Measurements from ENCODE around the gene ATP5F1B. TPM values are rescaled to one million over a fixed set of nuclear protein-coding genes. Genes with fewer than 3 reads are reported as not detected.
"Not testable (repeated sequence)": the region's sequence is repeated elsewhere in the genome, so short reads cannot be mapped to it uniquely, and the experiment has no call there.

Gene ATP5F1B
- total RNA-seq: 402 and 579 TPM in 2 replicates

DNA sequence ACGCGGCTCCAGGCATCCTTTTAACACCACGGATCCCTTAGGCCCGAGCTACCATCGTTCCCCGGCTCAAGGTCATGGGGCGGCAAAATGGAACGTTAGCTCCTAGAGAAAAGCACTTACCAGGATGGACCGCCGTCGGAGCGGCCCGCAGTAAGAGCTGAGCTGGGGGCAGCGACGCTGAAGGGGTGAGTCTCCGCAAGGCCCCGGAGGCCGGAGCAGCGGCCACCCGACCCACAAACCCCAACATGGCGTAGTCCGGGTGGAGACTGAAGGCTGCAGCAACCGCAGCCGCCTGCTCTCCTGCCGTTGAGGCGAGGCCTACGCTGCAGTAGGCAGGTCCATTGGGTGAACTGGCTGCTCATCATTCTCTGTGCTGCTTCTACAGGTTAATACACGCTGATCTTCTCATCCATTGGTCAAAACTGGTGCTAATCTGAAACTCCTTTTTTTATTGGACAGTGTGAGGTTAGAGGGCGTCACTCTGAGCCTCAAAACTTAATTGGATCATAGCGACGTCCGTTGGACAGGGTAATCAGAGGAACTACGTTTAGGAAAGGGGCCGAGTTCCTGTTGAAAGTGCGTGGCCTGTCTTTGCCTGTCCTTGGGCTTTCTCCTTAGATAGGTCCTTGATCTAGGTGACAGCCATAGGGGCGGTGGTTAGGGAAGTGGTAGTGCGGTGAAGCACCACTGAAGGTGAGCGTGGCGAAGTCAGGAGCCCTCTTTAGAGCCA is at the start of gene ATP5F1B:
ATP5F1B (minus strand) TSS at position 268 of the 730 bp plus-strand sequence; CDS start at position 247, 21 bp downstream.
- peak; percentile 100 for DNase-seq

DNA sequence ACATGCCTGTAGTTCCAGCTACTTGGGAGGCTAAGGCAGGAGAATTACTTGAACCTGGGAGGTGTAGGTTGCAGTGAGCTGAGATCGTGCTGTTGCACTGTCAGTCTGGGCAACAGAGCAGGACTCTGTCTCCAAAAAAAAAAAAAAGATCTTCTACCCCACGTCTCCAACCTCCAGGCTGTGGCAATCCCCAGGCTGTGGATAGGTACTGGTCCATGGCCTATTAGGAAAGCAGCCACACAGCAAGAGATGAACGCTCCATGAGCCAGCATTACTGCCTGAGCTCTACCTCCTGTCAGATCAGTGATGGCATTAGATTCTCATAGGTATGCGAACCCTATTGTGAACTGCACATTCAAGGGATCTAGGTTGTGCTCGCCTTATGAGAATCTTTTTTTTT is 48.4 kb upstream of the ATP5F1B start:
- no peak for DNase-seq

DNA sequence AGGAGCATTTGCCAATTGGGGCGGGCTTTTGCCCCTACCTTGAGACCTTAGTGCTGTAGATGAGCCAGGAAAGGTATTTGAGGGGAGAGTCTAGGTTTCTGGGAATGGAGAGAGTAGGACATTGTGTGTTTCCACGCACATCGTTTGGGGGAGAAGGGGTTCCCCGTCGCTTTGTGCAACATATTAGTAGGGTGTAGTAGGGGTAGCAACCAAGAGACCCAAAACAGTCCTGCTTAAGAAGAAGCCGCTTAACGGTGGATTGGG is 43.0 kb upstream of the ATP5F1B start:
- no peak for DNase-seq

DNA sequence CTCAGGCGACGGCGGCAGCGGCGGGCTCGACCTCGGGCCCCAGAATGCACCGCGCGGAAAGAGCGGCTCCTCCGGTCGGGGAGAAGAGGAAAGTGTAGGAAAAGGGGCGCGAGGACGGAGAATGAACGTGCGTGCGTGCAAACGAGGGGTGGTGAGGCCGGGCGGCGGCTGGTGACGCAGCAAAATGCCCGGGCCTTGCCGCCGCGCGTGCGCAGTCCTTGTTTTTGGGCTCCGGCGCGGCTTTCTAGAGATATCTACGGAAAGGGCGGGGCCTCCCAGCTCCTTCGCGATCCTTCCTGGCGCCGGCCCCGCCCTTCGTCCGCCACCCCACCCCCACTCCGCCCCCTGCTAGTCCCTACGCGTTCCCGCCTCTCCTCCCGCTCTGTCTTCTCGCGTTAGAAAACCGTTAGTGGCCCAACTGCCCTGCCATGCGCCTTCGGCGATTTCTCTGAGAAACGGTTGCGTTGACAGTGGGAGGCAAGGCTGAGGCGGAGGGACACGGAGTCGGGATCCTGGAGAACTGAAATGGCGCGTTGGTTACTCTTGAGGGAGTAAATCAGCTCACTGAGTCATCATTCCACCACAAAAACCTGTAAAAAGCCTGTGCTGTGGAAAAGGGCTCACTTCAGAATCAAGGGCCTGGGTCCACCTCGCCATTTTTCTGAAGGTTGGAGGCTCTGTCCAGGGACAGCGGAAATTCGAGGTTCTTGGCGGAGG is 42.5 kb upstream of the ATP5F1B start, which contains the start of gene PTGES3:
PTGES3 (minus strand) TSS at position 156 of the 717 bp plus-strand sequence. CDS start 285 bp downstream, outside the sequence.
- peak; percentile 98 for DNase-seq

DNA sequence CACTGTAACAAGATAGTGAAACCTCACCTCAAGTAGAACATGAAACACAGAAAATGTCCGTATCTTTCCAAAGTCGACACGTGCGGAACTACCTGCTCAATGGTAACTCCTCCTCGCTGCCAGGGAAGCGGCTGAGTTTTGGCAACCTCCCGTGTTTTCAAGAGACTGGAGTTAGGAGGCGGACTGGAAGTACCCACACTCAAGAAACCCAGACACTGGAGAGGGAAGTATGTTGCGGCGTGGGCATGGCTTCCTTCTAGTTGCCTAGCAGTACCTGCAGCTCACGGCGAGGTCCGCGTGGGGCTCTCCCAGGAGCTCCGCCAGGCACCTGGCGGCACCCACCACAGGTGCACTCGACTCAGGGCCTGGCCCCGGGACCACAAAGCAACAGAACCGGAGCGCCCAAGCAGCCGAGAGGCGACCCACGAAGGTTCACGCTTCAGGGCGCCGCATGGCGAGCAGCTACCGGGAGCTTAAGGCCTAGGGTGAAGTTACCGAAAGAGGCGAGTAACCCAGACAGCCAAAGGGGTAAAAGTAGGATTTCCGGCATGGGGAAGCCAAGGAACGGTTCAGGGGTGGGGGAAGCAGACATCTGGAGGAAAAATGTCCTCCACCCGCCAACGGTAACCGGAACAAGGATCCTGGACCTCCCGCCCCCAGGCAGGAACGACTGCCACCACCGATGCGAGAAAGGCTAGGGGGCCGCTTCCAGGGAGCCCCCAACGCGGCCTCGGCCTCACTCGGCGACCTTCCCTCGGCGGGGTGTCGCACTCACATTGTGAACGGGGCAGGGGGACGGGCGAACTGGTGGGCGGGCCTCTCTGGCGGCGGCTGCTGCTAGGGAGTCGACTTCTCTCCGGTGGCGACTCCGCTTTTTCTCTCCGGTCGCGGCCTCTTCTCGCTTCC is 41.7 kb upstream of the ATP5F1B start:
- DNase-seq: peak; percentile 58

DNA sequence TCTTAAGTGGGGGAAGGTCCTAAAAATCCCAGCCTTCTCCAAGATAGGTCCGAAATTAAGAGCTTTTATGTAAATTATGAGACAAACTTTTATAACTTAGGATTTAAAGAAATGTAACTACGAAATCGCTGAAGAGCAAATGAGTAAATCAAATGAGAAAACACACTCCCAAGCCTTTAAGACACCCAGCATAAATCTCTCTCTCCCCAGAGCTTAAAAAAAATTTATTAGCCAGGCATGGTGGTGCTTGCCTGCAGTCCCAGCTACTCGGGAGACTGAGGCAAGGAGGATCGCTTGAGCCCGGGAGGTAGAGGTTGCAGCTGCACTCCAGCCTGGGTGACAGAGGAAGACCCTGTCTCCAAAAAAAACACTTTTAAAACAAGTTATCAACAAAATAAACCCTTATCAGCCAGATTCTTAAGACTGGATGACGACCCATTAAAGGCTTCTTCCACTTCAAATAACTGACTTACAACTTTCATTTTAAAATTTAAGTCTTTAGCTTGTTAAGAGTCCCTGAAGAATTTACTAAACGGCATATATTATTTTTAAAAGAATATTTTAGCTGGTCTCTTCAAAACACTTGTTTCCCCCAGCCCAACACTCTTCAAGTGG is 39.1 kb upstream of the ATP5F1B start:
- DNase-seq: peak; percentile 10

DNA sequence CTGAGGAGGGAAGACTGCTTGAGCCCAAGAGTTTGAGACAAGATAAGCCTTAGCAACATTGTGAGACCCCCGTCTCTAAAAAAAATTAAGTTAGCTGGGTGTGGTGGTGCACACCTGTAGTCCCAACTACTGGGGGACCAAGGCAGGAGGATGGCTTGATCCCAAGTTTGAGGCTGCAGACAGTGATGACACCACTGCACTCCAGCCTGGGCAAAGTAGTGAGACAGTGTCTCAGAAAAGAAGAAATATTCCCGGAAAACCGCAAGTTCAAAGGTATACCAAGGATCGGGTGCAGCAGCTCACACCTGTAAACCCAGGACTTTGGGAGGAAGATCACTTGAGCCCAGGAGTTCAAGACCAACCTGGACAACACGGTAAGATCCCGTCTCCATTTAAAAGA is 36.5 kb upstream of the ATP5F1B start:
- DNase-seq: no peak

DNA sequence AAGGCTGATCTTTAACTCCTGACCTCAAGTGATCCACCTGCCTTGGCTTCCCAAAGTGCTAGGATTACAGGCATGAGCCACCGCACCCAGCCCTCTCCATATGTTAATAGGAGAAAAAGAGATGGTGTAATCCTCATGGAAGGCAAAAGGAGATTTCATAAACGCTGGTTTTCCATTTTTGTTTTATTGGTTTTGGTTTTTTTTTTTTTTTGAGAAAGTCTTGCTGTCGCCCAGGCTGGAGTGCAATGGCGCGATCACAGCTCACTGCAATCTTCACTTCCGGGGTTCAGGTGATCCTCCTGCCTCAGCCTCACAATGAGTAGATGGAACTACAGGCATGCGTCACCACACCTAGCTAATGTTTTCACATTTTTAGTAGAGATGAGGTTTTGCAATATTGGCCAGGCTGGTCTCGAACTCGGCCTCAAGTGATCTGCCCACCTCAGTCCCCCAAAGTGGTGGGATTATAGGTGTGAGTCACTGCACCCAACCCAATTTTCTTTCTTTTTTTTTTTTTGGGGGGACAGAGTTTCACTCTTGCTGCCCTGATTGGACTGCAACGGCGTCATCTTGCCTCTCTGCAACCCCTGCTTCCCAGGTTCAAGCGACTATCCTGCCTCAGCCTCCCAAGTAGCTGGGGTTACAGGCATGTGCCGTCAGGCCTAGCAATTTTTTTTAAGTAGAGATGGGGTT is 34.2 kb upstream of the ATP5F1B start:
- no peak for DNase-seq

DNA sequence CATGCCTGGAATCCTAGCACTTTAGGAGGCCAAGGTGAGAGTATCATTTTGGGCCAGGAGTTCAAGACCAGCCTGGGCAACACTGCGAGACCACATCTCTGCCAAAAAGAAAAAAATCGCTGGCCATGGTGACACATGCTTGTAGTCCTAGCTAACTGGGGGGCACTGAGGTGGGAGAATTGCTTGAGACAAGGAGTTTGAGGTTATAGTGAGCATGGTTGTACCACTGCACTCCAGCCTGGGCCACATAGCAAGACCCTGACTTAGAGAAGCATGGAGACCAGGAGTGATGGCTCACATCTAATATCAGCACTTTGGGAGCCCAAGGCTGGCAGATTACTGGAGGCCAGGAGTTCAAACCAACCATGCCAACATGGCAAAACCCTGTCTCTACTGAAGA is 33.1 kb upstream of the ATP5F1B start:
- no peak for DNase-seq

DNA sequence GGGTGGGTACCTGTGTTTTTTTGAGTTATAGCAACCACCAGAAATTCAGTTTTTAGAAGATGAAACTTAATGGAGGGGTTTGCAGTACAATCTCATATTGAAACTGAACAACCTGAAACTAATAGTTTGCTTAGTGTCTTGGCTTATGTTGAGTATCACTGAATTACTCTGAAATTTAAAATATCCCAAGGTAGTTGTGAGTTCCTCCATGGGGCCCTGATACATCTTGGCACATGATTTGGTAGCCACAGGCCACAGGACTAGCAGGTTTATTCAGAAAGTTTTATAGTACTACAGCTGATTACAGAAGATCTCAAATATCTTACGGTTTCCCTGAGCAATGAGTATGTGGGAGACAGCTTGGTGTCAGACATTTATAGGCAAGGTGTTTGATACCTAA is 31.9 kb upstream of the ATP5F1B start:
- no peak for DNase-seq

DNA sequence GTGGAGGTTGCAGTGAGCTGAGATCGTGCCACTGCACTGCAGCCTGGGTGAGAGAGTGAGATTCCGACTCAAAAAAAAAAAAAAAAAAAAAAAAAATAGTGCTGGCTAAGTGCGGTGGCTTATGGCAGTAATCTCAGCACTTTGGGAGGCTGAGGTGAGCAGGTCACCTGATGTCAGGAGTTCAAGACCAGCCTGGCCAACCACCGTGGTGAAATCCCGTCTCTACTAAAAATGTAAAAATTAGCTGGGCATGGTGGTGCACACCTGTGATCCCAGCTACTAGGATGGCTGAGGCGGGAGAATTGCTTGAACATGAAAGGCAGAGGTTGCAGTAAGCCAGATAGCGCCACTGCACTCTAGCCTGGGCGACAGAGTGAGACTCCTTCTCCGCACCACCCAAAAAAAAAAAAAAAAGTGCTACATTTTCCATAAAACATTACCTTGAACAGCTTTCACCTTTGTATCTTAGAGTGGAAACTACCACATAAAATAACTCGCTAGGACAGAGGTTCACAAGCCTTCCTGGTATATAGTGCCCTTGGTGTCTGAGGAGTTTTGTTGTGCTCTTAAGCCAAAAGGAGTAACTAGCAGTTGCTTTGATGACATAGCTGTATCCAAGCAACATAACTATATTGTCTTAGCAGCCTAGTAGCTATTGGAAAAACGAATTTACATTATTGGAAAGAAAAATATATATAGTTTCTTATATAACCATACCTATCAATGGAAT is 31.2 kb upstream of the ATP5F1B start:
- peak; percentile 21 for DNase-seq

DNA sequence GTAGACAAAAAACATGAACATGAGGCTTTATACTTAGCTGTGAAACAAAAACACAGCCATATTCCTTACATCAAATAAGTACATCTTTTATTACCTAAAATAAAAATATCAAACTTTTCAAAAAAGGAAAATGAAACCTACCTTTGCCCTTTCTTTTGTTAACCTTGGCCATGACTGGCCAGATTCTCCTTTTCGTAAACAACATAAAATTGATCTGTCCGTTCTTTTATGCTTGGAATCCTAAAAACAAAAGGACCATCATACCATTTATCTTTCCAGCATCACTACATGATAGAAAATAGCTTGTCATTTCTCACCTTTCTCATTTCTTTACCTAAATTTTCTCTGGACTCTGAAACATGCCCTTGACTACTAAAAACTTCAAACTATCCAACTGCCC is 25.8 kb upstream of the ATP5F1B start:
- no peak for DNase-seq

DNA sequence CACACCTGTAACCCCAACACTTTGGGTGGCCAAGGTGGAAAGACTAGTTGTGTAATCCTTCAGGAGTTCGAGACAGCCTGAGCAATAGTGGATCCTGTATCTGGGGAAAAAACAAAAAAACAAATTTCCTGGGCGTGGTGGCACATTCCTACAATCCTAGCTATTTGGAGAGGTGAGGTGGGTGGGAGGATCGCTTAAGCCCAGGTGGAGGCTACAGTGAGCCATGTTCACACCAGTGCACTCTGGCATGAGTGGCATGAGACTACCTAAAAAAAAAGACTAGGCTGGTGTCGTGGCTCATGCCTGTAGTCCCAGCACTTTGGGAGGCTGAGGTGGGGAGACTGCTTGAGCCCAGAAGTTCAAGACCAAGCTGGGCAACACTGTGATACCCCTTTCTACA is 25.1 kb upstream of the ATP5F1B start:
- DNase-seq: no peak

DNA sequence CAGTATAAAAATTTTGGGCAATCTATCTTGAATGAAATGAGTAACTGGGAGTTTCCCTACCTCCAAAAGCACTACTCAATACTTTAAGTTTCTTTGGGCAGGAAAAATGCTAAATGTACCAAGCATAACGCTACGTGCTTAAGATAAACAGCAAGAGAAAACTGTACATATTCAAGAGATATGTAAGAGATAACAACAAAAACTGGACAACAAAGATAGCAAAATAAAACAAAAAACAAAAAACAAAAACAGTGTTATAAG is 22.3 kb upstream of the ATP5F1B start:
- no peak for DNase-seq

DNA sequence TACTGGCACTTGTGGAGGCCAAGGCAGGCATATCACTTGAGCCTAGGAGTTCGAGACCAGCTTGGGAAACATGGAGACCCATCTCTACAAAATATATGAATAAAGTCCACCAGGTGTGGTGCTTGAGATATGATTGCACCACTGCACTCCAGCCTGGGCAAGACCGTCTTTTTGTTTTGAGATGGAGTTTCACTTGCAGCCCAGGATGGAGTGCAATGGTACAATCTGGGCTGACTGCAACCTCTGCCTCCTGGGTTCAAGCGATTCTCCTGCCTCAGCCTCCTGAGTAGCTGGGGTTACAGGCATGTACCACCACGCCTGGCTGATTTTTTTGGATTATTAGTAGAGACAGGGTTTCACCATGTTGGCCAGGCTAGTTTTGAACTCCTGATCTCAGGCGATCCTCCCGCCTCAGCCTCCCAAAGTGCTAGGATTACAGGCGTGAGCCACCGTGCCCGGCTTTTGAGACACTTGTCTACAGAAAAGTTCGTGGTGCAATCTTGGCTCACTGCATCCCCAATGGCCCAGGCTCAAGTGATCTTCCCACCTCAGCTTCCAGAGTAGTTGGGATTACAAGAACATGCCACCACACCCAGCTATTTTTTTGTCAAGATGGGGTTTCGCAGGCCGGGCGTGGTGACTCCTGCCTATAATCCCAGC is 16.3 kb upstream of the ATP5F1B start:
- DNase-seq: no peak

DNA sequence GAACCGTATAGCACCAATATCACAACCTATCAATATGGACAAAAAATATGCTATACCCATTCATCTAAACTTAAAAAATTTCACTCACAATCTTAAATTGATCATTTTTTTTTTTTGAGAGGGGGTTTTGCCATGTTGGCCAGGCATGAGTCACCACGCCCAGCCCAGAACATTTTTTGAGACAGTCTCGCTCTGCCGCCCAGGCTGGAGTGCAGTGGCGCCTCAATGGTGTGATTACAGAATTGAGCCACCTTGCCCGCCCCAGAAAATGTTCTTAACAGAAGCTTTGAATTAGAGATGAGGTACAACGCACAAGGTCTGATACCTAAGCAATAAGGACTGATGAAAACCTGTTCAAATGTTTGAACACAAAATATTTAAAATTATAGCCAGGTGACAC is 15.8 kb upstream of the ATP5F1B start:
- DNase-seq: no peak

DNA sequence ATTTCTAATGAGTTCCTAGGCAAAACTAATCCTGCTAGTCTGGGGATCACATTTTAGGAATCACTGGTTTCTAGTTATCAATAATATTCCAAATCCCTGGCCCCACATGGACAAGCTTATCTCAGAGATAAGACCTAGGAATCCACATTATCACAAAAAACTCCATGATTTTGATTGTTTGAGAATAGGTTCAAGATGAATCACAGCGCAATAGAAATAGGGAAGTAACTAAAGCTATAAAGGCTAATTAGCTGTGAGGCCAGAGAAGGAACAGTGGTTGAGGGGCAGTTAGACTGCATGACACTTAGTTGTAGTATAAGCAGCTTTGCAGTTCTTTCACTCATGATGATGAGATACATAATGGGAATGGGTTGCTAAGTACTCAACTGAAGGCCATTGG is 13.1 kb upstream of the ATP5F1B start:
- DNase-seq: no peak

DNA sequence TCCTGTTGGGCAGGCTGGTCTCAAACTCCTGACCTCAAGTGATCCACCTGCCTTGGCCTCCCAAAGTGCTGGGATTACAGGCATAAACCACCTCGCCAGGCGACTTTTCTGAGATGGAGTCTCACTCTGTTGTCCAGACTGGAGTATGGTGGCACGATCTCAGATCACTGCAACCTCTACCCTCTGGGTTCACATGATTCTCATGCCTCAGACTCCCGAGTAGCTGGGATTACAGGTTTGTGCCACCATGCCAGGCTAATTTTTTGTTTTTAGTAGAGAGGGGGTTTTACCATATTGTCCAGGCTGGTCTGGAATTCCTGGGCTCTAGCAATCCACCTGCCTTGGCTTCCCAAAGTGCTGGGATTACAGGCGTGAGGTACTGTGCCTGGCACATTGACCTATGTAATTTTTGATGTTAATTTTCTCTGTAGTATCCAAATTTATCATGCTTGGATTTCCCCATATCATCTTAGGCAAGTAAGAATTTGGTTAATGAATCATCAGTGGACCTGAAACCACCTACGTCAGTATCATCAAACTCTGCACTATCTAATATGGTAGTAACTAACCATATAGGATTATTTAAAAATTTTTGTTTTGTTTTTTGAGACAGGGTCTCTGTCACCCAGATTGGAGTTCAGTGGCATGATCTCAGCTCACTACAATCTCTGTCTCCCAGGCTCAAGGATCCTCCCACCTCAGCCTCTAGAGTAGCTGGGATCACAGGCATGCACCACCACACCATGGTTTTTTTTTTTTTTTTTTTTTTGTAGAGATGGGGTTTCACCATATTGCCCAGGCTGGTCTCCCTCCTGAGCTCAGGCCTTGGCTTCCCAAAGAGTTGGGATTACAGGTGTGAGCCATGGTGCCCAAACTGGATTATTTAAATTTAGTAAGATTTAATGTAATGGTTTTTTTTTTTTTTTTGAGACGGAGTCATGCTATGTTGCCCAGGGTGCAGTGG is 11.9 kb upstream of the ATP5F1B start:
- no peak for DNase-seq

DNA sequence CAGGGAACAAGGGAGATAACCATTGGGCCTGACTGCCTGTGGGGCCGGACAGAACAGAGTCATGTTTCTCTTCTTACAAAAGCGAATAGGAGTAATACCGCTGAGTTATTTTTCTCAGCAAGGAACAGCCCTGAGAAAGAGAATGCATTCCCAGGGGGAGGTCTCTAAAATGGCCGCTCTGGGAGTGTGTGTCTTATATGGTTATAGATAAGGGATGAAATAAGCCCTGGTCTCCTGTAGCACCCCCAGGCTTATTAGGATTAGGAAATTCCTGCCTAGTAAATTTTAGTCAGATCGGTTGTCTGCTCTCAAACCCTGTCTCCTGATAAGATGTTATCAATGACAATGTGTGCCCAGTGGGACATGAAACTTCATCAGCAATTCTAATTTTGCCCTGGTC is 8.0 kb upstream of the ATP5F1B start:
- not testable (repeated sequence) for DNase-seq

DNA sequence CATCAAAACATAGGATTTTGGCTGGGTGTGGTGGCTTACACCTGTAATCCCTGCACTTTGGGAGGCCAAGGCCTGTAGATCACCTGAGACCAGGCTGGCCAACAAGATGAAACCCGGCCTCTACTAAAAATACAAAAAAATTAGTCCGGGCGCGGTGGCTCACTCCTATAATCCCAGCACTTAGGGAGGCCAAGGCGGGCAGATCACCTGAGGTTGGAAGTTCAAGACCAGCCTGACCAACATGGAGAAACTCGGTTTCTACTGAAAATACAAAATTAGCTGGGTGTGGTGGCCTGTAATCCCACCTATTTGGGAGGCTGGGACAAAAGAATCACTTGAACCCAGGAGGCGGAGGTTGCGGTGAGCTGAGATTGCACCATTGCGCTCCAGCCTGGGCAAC is 2.2 kb upstream of the ATP5F1B start:
- not testable (repeated sequence) for DNase-seq

Data from dermis blood vessel endothelial cell (primary cell).